ENCODE results near the gene TMEM203. TPM values are rescaled to one million over a fixed set of nuclear protein-coding genes. Genes with fewer than 3 reads are reported as not detected.

TMEM203 gene
- polyA plus RNA-seq, 1 donor from 2014 or later: 61.1 TPM

GRCh38 chr9:137226338-137227053 is 21.0 kb upstream of the TMEM203 start:
- TF ChIP-seq SMC3 (conservative IDR thresholded peaks at IDR 0.05; ENCODE audit: poor library complexity): no peak
- no peak for TF ChIP-seq POLR2AphosphoS5 (IDR thresholded peaks at IDR 0.05)
- TF ChIP-seq REST (IDR thresholded peaks at IDR 0.05; ENCODE audit: borderline replicate concordance): no peak
- no peak for TF ChIP-seq EP300 (conservative IDR thresholded peaks at IDR 0.05; ENCODE audit: poor library complexity, severe bottlenecking)
- no peak for TF ChIP-seq RAD21 (conservative IDR thresholded peaks at IDR 0.05)
- no peak for TF ChIP-seq TAF1 (IDR thresholded peaks at IDR 0.05; ENCODE audit: low read depth)
- TF ChIP-seq EZH2 (IDR thresholded peaks at IDR 0.05; ENCODE audit: borderline replicate concordance, insufficient read depth, low read length, poor library complexity, severe bottlenecking): no peak
- no peak for TF ChIP-seq CTCF (IDR thresholded peaks at IDR 0.05; ENCODE audit: poor library complexity, severe bottlenecking)
- no peaks in the 10 kb centered on the region for H3F3A ChIP-seq (ENCODE audit: insufficient read depth, low read length, poor library complexity, severe bottlenecking)
- H3K9ac ChIP-seq (ENCODE audit: low read length): no peak overlapping the region
- H3K9me3 ChIP-seq (ENCODE audit: low read length): no peaks in the 10 kb centered on the region
- no peaks in the 10 kb centered on the region for H3K27me3 ChIP-seq (ENCODE audit: insufficient read depth, low read depth, low read length)
- no peaks in the 10 kb centered on the region for H3K9me2 ChIP-seq (ENCODE audit: insufficient read depth, low read length)
- H3K79me2 ChIP-seq (replicated peaks; ENCODE audit: insufficient read depth, low read length): no peaks in the 10 kb centered on the region
- no peaks in the 10 kb centered on the region for H3K36me3 ChIP-seq (ENCODE audit: insufficient read depth, low read length)
- H3K27ac ChIP-seq (ENCODE audit: low read length): no peak overlapping the region
- no peak overlapping the region for H3K4me2 ChIP-seq (ENCODE audit: low read length)
- no peak overlapping the region for H2AFZ ChIP-seq (ENCODE audit: low read depth, low read length)
- no peak overlapping the region for H3K4me3 ChIP-seq (ENCODE audit: low read length)
- H4K20me1 ChIP-seq (ENCODE audit: insufficient read depth): no peaks in the 10 kb centered on the region

GRCh38 chr9:137225699-137226331 is 20.4 kb upstream of the TMEM203 start:
- H3K4me2 ChIP-seq (ENCODE audit: low read length): no peak overlapping the region
- no peak overlapping the region for H3K9ac ChIP-seq (ENCODE audit: low read length)
- H2AFZ ChIP-seq (ENCODE audit: low read depth, low read length): no peak overlapping the region
- no peaks in the 10 kb centered on the region for H4K20me1 ChIP-seq (ENCODE audit: insufficient read depth)
- TF ChIP-seq CTCF (IDR thresholded peaks at IDR 0.05; ENCODE audit: poor library complexity, severe bottlenecking) (no peak), REST (IDR thresholded peaks at IDR 0.05; ENCODE audit: borderline replicate concordance) (no peak), MXI1 (conservative IDR thresholded peaks at IDR 0.05; ENCODE audit: poor library complexity, severe bottlenecking) (no peak), SMC3 (conservative IDR thresholded peaks at IDR 0.05; ENCODE audit: poor library complexity) (no peak), EZH2 (IDR thresholded peaks at IDR 0.05; ENCODE audit: borderline replicate concordance, insufficient read depth, low read length, poor library complexity, severe bottlenecking) (no peak), RAD21 (conservative IDR thresholded peaks at IDR 0.05) (no peak), POLR2AphosphoS5 (IDR thresholded peaks at IDR 0.05) (no peak), TAF1 (IDR thresholded peaks at IDR 0.05; ENCODE audit: low read depth) (no peak), EP300 (conservative IDR thresholded peaks at IDR 0.05; ENCODE audit: poor library complexity, severe bottlenecking) (no peak)
- H3K27ac ChIP-seq (ENCODE audit: low read length): no peak overlapping the region
- H3F3A ChIP-seq (ENCODE audit: insufficient read depth, low read length, poor library complexity, severe bottlenecking): no peaks in the 10 kb centered on the region
- H3K4me3 ChIP-seq (ENCODE audit: low read length): no peak overlapping the region
- no peaks in the 10 kb centered on the region for H3K36me3 ChIP-seq (ENCODE audit: insufficient read depth, low read length)
- H3K9me3 ChIP-seq (ENCODE audit: low read length): no peaks in the 10 kb centered on the region
- H3K9me2 ChIP-seq (ENCODE audit: insufficient read depth, low read length): no peaks in the 10 kb centered on the region
- no peaks in the 10 kb centered on the region for H3K79me2 ChIP-seq (replicated peaks; ENCODE audit: insufficient read depth, low read length)
- H3K27me3 ChIP-seq (ENCODE audit: insufficient read depth, low read depth, low read length): no peaks in the 10 kb centered on the region
